PC-3 (cell line): ENCODE measurements around the gene CLCF1.

Experiments used
- CTCF ChIP-seq: fragments of 300-600 bp; sonication (generic); conservative IDR thresholded peaks from 2 replicates; pipeline ENCODE4 v1.5.1; 2017; ENCODE audit warnings: antibody characterized with exemption, low read depth, mild to moderate bottlenecking, low read length
- EZH2 ChIP-seq: fragments of 300-600 bp; sonication (generic); IDR thresholded peaks from one replicate; pipeline ENCODE4 v1.6.1; 2017; ENCODE audit warnings: antibody characterized with exemption, mild to moderate bottlenecking, low read length; ENCODE audit not compliant: unreplicated experiment

- no peak for TF ChIP-seq CTCF
- TF ChIP-seq EZH2, result no peak
Measured at GRCh38 chr11:67371911-67372320, 1.5 kb downstream of the CLCF1 start.
